NCI-H146 treated with DMSO at 0.1 percent for 48 hours (cell line): ENCODE measurements around the gene FOSL1.

Source experiments
- DNase-seq: peaks from one replicate; lab custom pipeline; 2025; ENCODE audit not compliant: unreplicated experiment; lab: John Stamatoyannopoulos, UW

FOSL1 gene

DNA sequence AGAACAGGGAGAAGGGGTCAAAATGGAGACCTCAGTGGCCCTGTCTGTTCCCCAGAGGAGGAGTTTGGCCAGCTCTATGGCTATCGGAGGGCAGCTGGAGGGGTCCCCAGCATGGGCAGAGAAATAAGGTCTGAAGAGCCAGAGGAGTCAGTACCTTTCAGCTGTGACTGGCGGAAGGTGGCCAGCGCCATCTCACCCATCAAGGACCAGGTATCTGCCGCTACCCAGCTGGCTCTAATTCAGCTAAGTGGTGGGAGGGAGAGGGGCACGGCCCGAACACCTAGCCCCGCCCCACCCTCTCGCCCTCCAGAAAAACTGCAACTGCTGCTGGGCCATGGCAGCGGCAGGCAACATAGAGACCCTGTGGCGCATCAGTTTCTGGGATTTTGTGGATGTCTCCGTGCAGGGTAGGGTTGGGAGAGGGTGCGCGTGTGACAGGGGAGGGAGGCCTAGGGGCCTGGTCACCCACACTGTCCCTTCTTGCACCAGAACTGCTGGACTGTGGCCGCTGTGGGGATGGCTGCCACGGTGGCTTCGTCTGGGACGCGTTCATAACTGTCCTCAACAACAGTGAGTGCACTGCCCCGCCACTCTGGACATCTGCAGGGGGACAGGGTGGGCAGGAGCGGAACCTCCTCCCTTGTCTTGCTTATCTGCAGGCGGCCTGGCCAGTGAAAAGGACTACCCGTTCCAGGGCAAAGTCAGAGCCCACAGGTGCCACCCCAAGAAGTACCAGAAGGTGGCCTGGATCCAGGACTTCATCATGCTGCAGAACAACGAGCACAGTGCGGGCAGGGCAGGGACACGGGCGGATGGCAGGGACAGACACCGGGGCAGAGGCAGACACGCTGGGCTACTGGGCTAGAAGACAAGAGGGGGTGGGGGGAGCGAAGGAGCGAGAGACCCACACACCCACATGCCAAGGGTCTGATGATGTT lies 17.8 kb downstream of the FOSL1 start:
- DNase-seq = no peak

GRCh38 chr11:65880844-65881421 lies 19.3 kb downstream of the FOSL1 start:
- DNase-seq = no peak

DNA sequence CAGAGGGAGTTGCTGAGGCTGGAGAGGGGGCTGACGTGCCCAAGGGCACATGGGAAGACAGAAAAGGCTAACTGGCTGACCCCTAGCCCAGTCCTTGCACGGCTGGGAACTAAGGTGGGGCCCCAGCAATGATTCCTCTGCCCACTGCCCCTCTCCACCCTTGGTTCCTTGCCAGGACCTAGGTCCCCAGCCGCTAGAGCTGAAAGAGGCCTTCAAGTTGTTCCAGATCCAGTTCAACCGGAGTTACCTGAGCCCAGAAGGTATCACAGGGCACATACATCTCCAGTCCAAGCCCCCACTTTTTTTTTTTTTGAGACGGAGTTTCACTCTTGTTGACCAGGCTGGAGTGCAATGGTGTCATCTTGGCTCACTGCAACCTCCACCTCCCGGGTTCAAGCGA lies 20.2 kb downstream of the FOSL1 start:
- no peak for DNase-seq

- DNase-seq = no peak
Observed at GRCh38 chr11:65879617-65880016, 20.6 kb downstream of the FOSL1 start, which contains the start of gene CTSW. TSS of gene CTSW (plus strand) at chr11:65879837. CDS start at chr11:65879855, 18 bp downstream.

DNA sequence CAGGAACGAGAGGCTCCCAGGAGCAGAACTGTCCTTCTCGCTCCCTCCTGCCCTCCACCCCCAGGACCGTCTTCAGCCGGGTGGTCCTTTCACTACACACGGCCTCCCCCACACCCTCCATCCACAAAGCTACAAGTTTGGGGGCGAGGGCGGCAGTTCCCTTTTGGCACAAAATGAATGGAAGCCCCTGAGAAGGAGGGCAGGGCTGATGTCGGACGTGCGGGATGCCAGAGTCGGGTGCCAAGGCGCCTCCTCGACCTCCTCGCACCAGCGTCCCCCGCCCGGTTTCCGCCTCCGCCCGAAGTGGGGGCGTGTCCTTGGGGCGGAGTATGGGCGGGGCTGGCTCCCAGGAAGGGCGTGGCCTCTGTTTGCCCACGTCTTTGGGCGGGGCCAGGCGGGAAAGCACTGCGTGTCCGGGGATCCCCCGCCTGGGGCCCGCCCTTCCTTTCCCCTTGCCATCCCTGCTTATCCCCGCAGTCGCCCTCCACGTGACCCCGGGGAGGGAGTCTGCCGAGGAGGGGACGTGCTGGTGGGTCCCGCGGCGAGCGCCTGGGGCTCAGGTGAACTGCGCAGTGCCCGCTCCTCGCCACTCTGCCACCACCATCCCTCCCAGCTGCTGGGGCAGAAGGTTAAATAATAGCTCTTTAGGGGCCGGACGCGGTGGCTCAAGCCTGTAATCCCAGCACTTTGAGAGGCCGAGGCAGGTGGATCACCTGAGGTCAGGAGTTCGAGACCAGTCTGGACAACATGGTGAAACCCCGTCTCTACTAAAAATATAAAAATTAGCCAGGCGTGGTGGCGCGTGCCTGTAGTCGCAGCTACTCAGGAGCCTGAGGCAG lies 26.7 kb downstream of the FOSL1 start:
- peak; percentile 78 for DNase-seq

- DNase-seq = no peak
Observed at GRCh38 chr11:65872586-65873317, 27.4 kb downstream of the FOSL1 start, which contains the start of gene EFEMP2. TSS of gene EFEMP2 (minus strand) at chr11:65872800. CDS start at chr11:65872354, 446 bp downstream.

DNA sequence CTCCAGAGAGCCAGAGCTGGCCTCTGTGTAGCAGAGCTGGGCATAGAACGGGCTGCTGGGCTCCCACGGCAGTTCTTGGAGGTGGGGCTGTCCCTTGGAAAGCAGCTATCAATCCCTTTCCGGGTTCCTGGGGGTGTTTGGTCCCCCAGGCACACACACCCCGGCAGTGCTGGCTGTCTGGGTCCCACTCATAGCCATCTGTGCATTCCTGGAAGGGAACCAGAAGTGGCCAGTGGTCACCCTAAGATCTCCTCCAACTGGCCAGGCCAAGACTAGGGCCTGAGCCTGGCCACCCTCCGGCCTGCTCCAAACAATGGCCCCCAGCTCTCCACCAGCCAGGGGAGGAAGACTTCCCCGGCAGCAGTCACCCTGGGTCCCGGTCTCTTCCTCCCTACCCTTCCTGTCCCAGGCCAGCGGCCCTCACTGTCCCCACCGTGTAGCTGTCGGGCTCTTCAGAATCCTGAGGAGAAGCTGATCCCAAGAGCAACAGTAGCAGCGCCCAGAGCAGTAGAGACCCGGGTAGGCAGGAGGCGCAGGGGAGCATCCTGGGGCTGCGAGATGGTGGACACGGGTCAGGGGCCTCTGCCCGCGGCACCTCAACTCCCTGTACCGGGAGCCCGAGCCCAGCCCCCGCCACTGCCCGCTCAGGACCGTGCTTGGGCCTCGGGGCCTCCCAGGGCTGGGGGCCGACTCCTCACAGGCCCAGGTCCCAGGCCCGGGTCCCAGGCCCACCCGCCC lies 28.2 kb downstream of the FOSL1 start:
- DNase-seq = no peak

DNA sequence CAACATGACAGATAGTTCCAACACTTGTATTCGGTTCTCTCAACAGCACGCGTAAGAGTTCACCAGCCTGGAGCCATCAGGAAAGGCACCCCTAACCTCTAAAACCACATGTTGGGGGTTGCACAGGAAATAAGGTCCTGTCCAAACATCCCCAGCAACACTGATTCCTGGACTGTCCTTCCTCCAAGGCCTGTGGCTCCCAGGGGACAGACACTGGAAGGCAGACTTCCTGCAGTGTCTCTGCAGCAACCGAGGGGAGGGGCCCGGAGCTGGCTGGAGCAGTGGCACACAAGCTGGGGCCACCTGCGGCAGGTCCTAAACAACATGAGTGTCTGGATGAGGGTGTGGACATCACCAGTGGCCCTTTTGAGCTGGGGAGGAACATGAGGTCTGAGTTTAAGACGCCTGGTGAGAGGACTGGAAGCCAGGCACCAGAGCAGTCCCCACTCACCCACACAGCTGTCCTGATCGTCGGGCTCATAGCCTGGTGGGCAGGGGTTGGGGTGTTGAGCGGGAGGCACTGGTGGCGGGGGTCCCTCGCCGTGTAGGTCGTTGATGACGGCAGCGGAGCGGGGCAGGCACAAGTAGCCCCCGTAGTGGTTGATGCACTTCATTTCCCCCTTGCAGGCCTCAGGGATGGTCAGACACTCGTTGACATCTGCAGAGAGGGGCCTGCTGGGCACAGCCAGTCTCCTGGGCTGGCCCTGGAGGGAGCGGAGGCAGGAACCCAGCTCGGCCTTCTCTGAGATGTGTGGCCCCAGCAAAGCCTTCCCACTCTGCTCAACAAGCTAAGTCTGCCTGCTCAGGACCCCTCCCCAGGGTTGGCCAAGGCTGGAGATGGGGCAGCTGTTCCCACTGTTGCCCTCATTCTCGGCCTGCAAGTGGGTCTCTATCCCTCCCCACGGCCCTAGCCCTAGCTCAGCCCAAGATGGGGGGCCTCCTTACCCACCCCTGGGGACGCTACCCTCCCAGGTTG lies 29.2 kb downstream of the FOSL1 start:
- DNase-seq = no peak

DNA sequence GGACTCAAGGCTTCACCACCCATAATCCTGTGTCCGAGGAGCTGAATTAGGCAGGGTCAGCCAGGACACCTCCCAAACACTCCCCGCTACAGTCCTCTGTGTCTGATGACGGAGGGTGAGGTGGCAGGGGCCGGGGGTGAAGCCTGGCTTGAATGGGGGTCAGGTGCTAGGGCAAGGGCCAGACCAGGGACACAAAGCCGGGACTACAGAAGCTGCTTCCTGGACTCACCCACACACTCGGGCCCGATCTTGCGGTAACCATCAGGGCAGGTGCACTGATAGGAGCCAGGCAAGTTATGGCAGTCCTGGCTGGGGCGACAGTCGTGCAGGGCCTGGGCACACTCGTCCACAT lies 29.9 kb downstream of the FOSL1 start:
- DNase-seq = no peak

- DNase-seq = no peak
Observed at GRCh38 chr11:65869643-65870306, 30.4 kb downstream of the FOSL1 start.

GRCh38 chr11:65868907-65869306 lies 31.3 kb downstream of the FOSL1 start:
- DNase-seq = no peak

GRCh38 chr11:65868076-65868667 lies 32.0 kb downstream of the FOSL1 start:
- DNase-seq = no peak

GRCh38 chr11:65867284-65868071 lies 32.7 kb downstream of the FOSL1 start:
- DNase-seq = no peak

DNA sequence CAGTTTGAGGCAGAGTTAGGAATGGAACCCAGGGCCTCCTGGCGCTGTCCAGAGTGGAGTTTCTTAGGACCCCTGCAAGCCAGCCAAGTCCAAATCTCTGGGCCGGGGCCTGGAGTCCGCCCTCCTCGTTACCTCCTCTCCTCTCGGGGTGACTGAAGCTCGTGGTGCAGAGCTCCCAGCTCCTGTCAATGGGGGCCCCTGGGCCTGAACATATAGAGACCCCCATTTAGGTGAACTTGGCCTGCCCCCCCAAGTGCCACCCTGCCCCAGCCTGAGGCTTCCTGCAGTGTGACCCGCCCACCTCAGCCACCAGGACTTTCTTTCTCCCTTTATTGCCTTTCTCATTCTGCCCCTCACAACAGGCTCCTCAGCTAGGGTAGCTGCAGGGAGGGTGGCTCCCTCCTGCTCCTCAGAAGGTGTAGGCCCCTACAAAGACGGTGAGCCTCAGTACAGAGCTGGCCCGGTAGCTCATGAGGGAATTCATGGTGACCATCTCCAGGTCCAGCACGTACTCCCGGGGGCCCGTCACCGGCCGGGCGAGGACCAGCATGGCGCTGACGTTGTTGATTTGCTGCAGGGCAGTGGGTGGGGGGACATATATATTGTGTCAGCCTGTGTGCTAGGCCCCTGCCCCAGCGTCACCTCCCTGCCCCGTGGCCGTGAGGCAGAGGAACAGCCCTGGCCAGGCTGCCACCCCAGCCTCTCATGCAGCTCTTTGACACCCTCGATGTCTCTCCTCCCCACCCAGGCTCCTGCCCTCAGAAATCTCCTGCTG lies 33.5 kb downstream of the FOSL1 start:
- no peak for DNase-seq

DNA sequence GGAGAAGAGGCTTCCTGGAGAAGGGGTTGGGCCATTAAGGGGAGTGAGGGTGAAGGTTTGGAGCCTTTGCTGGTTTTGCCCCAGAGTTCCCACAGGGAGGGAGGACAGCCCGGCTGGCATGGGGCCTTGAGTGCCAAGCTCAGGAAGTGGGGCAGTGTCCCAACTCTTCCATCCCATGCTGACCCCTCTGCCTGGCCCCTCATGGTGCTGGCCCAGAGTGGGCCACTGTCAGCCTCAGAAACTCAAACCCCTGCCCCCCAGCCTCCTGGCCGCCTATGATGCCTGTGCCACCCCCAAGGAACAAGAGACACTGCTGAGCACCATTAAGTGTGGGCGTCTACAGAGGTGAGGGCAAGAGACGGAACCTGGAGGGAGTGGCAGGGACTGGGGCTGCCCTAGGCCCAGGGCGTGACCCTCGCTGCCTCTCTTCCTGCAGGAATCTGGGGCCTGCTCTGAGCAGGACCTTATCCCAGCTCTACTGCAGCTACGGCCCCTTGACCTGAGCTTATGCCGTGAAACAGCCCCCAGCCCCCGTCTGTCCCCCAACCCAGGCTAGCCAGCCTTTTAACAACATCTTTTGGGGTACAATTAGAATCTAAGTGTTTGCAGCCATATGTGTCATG lies 34.5 kb downstream of the FOSL1 start:
- DNase-seq = no peak
